Gastroesophageal sphincter (tissue), 4 donors: ENCODE measurements around the gene TAX1BP3. TPM values are rescaled to one million over a fixed set of nuclear protein-coding genes. Genes with fewer than 3 reads are reported as not detected.

Experiments used
- ATAC-seq: fragments of 150-250 bp; one replicate; pipeline ENCODE4 v1.9.1; 2016; ENCODE audit warnings: mild to moderate bottlenecking, moderate library complexity
- H3K27ac ChIP-seq, 4 donors: fragments of 200-600 bp; sonication (generic) in 3 of 4; 1 replicate in 3 of 4; 2 replicates in 1 of 4; pipeline ENCODE4 v1.5.1; 2016 to 2019
- H3K27me3 ChIP-seq: fragments of 200-600 bp; sonication (generic); one replicate; pipeline ENCODE4 v1.5.1; 2019
- H3K36me3 ChIP-seq, 2 donors: fragments of 200-600 bp; sonication (generic); one replicate each; pipeline ENCODE4 v1.5.1; 2019; ENCODE audit warnings: control low read depth in 1 of 2
- H3K4me1 ChIP-seq, 3 donors: fragments of 200-600 bp; sonication (generic); 1 replicate in 2 of 3; 2 replicates in 1 of 3; pipeline ENCODE4 v1.5.1; 2016 to 2019; ENCODE audit warnings: control low read depth in 2 of 3
- H3K4me3 ChIP-seq, 2 donors: fragments of 200-600 bp; sonication (generic); one replicate each; pipeline ENCODE4 v1.5.1; 2019; ENCODE audit warnings: mild to moderate bottlenecking in 1 of 2, moderate library complexity in 1 of 2
- H3K9me3 ChIP-seq, 3 donors: fragments of 200-600 bp; sonication (generic); one replicate each; pipeline ENCODE4 v1.5.1; 2017 to 2019; ENCODE audit warnings: control low read depth in 2 of 3
- CTCF ChIP-seq, 4 experiments: fragments of 200-600 bp in 2 of 4; fragments of 450-650 bp in 2 of 4; sonication (generic) in 1 of 4; IDR thresholded peaks; one replicate each; pipeline ENCODE4 v1.5.1; 2017 to 2019; ENCODE audit warnings: antibody characterized with exemption in 4 of 4, mild to moderate bottlenecking in 2 of 4, moderate library complexity in 2 of 4
- EP300 ChIP-seq: sonication (generic); formaldehyde crosslinking; IDR thresholded peaks from one replicate; pipeline ENCODE4 v1.6.1; 2017; ENCODE audit warnings: antibody characterized with exemption, mild to moderate bottlenecking
- POLR2A ChIP-seq, 2 donors: fragments of 450-650 bp; IDR thresholded peaks; one replicate each; pipeline ENCODE4 v1.6.1; 2017; ENCODE audit warnings: antibody characterized with exemption in 2 of 2, mild to moderate bottlenecking in 2 of 2, moderate library complexity in 1 of 2
- POLR2AphosphoS5 ChIP-seq: sonication (generic); formaldehyde crosslinking; IDR thresholded peaks from one replicate; pipeline ENCODE4 v1.6.1; 2017; ENCODE audit warnings: antibody characterized with exemption
- WGBS, 2 donors: methylation state at CpG; one replicate each; pipeline ENCODE4 v1.1.5; 2018; ENCODE audit warnings: low coverage in 1 of 2; 5-methylcytosine and 5-hydroxymethylcytosine counted together
- total RNA-seq, 4 donors: library from RNA; depleted of rRNA; stranded (reverse); fragments of >200 nt; gene quantifications; one replicate each; pipeline ENCODE4 v1.1.0, GENCODE V29; 2016

The TAX1BP3 gene
- total RNA-seq, 4 donors from 2014 or later: 98.5 to 172 (median 109) TPM

DNA sequence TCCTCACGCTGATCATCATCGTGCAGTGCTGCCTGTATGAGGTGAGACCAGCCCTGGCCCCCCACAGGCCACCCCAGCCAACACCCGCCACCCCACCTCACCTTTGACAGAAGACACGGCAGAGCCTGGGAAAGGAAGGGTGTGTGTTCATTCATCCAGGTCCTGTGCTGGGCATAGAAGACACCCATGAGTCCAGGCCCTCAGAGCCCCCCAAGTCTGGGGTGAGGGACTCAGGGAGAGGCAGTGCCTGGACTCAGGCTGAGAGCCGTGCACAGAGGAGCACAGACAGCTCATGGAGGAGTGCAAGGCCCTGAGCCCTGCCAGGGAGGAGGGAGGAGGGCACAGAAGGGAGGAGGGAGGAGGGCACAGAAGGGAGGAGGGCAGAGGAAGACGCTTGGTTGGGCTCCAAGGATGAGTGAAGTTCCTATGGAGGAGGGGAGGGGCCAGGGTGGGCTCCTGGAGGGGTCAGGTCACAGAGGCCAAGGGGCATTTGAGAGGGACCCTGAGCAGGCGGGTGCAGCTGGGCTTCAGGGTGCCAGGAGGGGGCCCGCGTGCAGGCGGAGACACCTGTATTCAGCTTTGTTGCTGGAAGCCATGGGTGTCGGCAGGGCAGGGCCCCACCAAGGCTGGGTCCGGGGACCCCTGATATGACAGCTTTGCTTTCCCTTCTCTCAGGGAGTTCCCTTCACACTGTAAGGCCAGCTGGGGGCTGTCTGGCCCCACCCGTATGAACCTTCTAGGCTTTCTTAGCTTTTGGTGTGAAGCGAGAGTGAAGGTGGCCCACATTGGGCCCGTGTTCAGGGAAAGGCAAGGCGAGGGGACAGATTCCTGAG is 11.4 kb downstream of the TAX1BP3 start:
- H3K4me3 ChIP-seq: no peak overlapping the region
- 76% methylated on average over 4 of the region's 16 CpGs; no CpG with 5 or more reads in 1 of the 2 donors for WGBS, 2 donors
- peaks cover 0 to 34% (median 19%) of the 10 kb centered on the region in 3 donors for H3K4me1 ChIP-seq
- H3K27me3 ChIP-seq: no peaks in the 10 kb centered on the region
- no peak for ATAC-seq
- H3K27ac ChIP-seq: peak overlapping the region in 1 of 4 donors; percentile 14
- H3K36me3 ChIP-seq: peaks cover 0 to 35% of the 10 kb centered on the region in 2 donors
- no peaks in the 10 kb centered on the region for H3K9me3 ChIP-seq
- TF ChIP-seq POLR2A (IDR thresholded peaks at IDR 0.05) (no peak), CTCF (IDR thresholded peaks at IDR 0.05) (no peak), EP300 (no peak), POLR2AphosphoS5 (no peak)

- TF ChIP-seq CTCF (IDR thresholded peaks at IDR 0.05) (no peak), POLR2A (IDR thresholded peaks at IDR 0.05) (no peak), POLR2AphosphoS5 (no peak), EP300 (no peak)
- WGBS, 2 donors: 94% methylated on average over 10 of the region's 16 CpGs; no CpG with 5 or more reads in 1 of the 2 donors
- Histone ChIP-seq H3K4me3 (no peak overlapping the region), H3K9me3 (no peaks in the 10 kb centered on the region), H3K27me3 (no peaks in the 10 kb centered on the region), H3K4me1 (peaks cover 0 to 34% (median 19%) of the 10 kb centered on the region in 3 donors), H3K27ac (no peak overlapping the region), H3K36me3 (peaks cover 0 to 31% of the 10 kb centered on the region in 2 donors)
- ATAC-seq: no peak
Observed at GRCh38 chr17:3656353-3656752, 12.0 kb downstream of the TAX1BP3 start.

- 89% methylated on average over 2 of the region's 11 CpGs; no CpG with 5 or more reads in 1 of the 2 donors for WGBS, 2 donors
- no peak overlapping the region for H3K27ac ChIP-seq
Observed at GRCh38 chr17:3655766-3656165, 12.6 kb downstream of the TAX1BP3 start.

GRCh38 chr17:3647769-3648555 is 20.4 kb downstream of the TAX1BP3 start:
- no peak overlapping the region for H3K27ac ChIP-seq

More at GRCh38 chr17:3655766-3656165, 12.6 kb downstream of the TAX1BP3 start:
- no peaks in the 10 kb centered on the region for H3K9me3 ChIP-seq
- H3K36me3 ChIP-seq: peaks cover 0 to 29% of the 10 kb centered on the region in 2 donors
- no peak for TF ChIP-seq POLR2A (IDR thresholded peaks at IDR 0.05)
- TF ChIP-seq POLR2AphosphoS5: no peak
- ATAC-seq: no peak
- H3K27me3 ChIP-seq: no peaks in the 10 kb centered on the region
- no peak overlapping the region for H3K4me3 ChIP-seq
- H3K4me1 ChIP-seq: peaks cover 0 to 29% (median 19%) of the 10 kb centered on the region in 3 donors

More at GRCh38 chr17:3647769-3648555, 20.4 kb downstream of the TAX1BP3 start:
- 62 to 87% methylated on average over 8 of the region's 20 CpGs for WGBS, 2 donors
- TF ChIP-seq POLR2AphosphoS5 (no peak), EP300 (no peak), POLR2A (IDR thresholded peaks at IDR 0.05) (no peak), CTCF (IDR thresholded peaks at IDR 0.05) (peak in 2 of 4 experiments; percentile 22 to 42)
- Histone ChIP-seq H3K9me3 (no peaks in the 10 kb centered on the region), H3K27me3 (no peaks in the 10 kb centered on the region), H3K36me3 (peaks cover 0 to 74% of the 10 kb centered on the region in 2 donors), H3K4me3 (no peak overlapping the region), H3K4me1 (peaks cover 0 to 7% (median 0%) of the 10 kb centered on the region in 3 donors)
- no peak for ATAC-seq
